Pancreas (tissue), 10 donors: ENCODE results near the gene ZBTB8B. TPM values are rescaled to one million over a fixed set of nuclear protein-coding genes. Genes with fewer than 3 reads are reported as not detected.
"Not testable (repeated sequence)": the region's sequence is repeated elsewhere in the genome, so short reads cannot be mapped to it uniquely, and the experiment has no call there.

ENCODE experiments used
- ATAC-seq, 4 donors: fragments of 200-7000 bp; cut with Tn5 transposase; one replicate each; pipeline versions ENCODE4 v1.8.0 to v1.9.1; 2020; ENCODE audit warnings: mild to moderate bottlenecking in 4 of 4, moderate library complexity in 4 of 4
- DNase-seq, 6 donors: peaks; one replicate each; pipeline ENCODE4 v3.0.0-alpha.2; 2020
- FAIRE-seq: peaks from 2 replicates; lab custom pipeline; 2012; peaks lifted over from hg19 to GRCh38; lab: Jason Lieb, UNC
- H3K27ac ChIP-seq, 4 donors: fragments of 200-600 bp; sonication (generic); 1 replicate in 3 of 4; 2 replicates in 1 of 4; pipeline versions ENCODE4 v1.5.0 to v1.8.0; 2020
- H3K27me3 ChIP-seq, 4 donors: fragments of 200-600 bp; one replicate each; pipeline ENCODE4 v1.8.0; 2021
- H3K36me3 ChIP-seq, 3 donors: fragments of 200-600 bp; sonication (generic) in 1 of 3; one replicate each; pipeline versions ENCODE4 v1.5.0 to v1.8.0; 2020 to 2021
- H3K4me1 ChIP-seq, 3 donors: fragments of 200-600 bp; one replicate each; pipeline ENCODE4 v1.8.0; 2021
- H3K4me3 ChIP-seq, 4 donors: fragments of 200-600 bp; sonication (generic) in 2 of 4; one replicate each; pipeline versions ENCODE4 v1.5.0 to v1.8.0; 2020 to 2021
- H3K9me3 ChIP-seq, 4 donors: fragments of 200-600 bp; one replicate each; pipeline ENCODE4 v1.8.0; 2021
- WGBS, 2 donors: extraction: QIAGEN DNeasy Blood & Tissue Kit; methylation state at CpG; one replicate each; pipeline ENCODE4 v1.1.7; 2013; 5-methylcytosine and 5-hydroxymethylcytosine counted together
- intact Hi-C, 3 donors: fragments of 100-400 bp; cut with DNase I; formaldehyde crosslinking; loops; one replicate each; pipeline versions ENCODE4 v1.11.1 to v1.14.2; 2022
- polyA plus RNA-seq, 2 donors: library from polyadenylated mRNA; stranded (reverse); fragments of 200-250 nt; gene quantifications; one replicate each; pipeline ENCODE4 v1.2.3, GENCODE V29; 2013
- total RNA-seq, 6 donors: library from RNA; stranded (reverse); fragmentation: NEBNext Ultra II Directional in 4 of 6; extraction: Animal tissue kit (Norgen Biotek cat#: 25700) in 4 of 6; gene quantifications; one replicate each; pipeline versions ENCODE4 v1.2.1 to v1.2.4, GENCODE V29; 2021 to 2023
- TF ChIP-seq, protein P1 (sequence below), 4 donors: fragments of 200-600 bp; sonication (generic) in 3 of 4; IDR thresholded peaks; one replicate each; pipeline versions ENCODE4 v1.5.0 to v1.8.0; 2021; ENCODE audit warnings: antibody characterized with exemption in 4 of 4
- donor health status: healthy with polysubstance abuse.
- donor health status: DM: no; HTN: no; CAD: no; lungs with moderate emphysema.
- donor health status: DM: no; HTN: no; CAD: no.
- donor health status: control.
- donor health status: control.
- donor health status: Bipolar disorder and iron deficiency.
- donor health status: DM: yes; HTN: yes; CAD: no.
- donor health status: DM: no; HTN: no; CAD: no.
- donor health status: DM: no; HTN: no; CAD: no.
- donor health status: DM: yes; HTN: yes; CAD: no.

Gene ZBTB8B
- total and polyA plus RNA-seq, 8 donors = under 0.01 to 0.06 (median 0.01) TPM

DNA sequence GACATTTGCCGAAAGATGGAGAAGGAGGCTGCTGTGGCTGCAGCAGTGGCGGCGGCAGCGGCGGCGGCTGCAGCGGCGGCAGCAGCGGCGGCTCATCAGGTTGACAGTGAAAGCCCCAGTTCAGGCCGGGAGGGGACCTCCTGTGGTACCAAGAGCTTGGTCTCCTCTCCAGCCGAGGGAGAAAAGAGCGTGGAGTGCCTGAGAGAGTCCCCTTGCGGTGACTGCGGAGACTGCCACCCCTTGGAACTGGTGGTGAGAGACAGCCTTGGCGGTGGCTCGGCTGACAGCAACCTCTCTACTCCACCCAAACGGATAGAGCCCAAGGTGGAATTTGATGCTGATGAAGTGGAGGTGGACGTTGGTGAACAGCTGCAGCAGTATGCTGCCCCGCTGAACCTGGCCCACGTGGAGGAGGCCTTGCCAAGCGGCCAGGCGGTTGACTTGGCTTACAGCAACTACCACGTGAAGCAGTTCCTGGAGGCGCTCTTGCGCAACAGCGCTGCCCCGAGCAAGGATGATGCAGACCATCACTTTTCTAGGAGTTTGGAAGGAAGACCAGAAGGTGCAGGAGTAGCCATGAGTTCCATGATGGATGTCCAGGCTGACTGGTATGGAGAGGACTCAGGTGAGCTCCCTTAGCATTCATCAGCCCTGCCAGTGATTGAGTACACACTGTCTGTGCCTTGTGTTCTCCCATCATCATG is 6.3 kb downstream of the ZBTB8B start:
- Histone ChIP-seq H3K4me1 (peaks cover 0 to 6% (median 6%) of the 10 kb centered on the region in 3 donors), H3K9me3 (no peaks in the 10 kb centered on the region), H3K36me3 (no peaks in the 10 kb centered on the region), H3K4me3 (no peak overlapping the region), H3K27me3 (peaks cover 0 to 8% (median 0%) of the 10 kb centered on the region in 4 donors), H3K27ac (no peak overlapping the region)
- TF ChIP-seq, protein P1, sequence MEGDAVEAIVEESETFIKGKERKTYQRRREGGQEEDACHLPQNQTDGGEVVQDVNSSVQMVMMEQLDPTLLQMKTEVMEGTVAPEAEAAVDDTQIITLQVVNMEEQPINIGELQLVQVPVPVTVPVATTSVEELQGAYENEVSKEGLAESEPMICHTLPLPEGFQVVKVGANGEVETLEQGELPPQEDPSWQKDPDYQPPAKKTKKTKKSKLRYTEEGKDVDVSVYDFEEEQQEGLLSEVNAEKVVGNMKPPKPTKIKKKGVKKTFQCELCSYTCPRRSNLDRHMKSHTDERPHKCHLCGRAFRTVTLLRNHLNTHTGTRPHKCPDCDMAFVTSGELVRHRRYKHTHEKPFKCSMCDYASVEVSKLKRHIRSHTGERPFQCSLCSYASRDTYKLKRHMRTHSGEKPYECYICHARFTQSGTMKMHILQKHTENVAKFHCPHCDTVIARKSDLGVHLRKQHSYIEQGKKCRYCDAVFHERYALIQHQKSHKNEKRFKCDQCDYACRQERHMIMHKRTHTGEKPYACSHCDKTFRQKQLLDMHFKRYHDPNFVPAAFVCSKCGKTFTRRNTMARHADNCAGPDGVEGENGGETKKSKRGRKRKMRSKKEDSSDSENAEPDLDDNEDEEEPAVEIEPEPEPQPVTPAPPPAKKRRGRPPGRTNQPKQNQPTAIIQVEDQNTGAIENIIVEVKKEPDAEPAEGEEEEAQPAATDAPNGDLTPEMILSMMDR (IDR thresholded peaks at IDR 0.05) = peak in 1 of 4 donors; percentile 17
- intact Hi-C loops = no loop called here
- peak in 3 of 4 donors; percentile 44 to 72 (median 69) for ATAC-seq
- no peak for FAIRE-seq
- peak in 3 of 6 donors; percentile 6 to 36 (median 24) for DNase-seq
- WGBS, 2 donors = 59 to 64% methylated on average over 28 of the region's 28 CpGs

DNA sequence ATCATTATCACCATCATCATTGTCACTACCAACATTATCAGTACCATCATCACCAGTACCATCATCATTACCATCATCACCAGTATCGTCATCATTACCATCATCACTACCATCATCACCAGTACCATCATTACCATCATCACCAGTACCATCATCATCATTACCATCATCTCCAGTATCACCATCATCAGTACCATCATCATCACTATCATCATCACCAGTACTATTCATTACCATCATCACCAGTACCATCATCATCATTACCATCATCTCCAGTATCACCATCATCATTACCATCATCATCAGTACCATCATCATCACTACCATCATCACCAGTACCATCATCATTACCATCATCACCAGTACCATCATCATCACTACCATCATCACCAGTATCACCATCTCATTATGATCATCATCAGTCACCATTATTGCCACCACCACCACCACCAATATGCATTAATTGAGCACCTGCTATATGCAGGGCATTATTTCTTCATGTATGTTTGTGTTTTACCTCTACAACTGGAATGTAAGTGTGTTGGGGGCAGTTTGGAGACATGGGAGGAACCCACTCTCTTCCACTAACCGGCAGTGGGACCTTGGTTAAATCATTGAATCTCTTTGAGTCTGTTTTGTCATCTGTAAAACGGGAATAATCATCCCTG is 7.0 kb downstream of the ZBTB8B start:
- WGBS, 2 donors = 77 to 86% methylated on average over 3 of the region's 3 CpGs
- FAIRE-seq (no peak), ATAC-seq (no peak), DNase-seq (no peak)
- Histone ChIP-seq H3K4me3 (no peak overlapping the region), H3K27ac (no peak overlapping the region), H3K36me3 (no peaks in the 10 kb centered on the region), H3K9me3 (no peaks in the 10 kb centered on the region), H3K4me1 (peaks cover 0 to 6% (median 6%) of the 10 kb centered on the region in 3 donors), H3K27me3 (peaks cover 0 to 1% (median 0%) of the 10 kb centered on the region in 4 donors)
- TF ChIP-seq, protein P1 (IDR thresholded peaks at IDR 0.05) = no peak
- intact Hi-C loops = no loop called here

DNA sequence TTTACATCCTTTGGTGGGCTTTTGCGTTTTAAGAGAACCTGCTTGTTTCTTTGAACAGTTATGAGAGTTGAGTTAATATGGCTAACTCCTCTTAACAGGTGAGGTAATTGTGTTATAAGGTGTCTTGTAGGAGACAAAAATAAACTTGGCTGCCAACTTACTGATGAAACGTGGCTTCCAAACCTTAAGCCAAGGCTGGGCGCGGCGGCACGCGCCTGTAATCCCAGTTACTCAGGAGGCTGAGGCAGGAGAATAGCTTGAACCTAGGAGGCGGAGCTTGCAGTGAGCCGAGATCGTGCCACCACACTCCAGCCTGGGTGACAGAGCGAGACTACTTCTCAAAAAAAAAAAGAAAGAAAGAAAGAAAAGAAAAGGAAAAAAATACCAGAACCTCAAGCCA is 8.1 kb downstream of the ZBTB8B start:
- intact Hi-C loops, H3K4me1 ChIP-seq, H3K9me3 ChIP-seq, DNase-seq, H3K27ac ChIP-seq, H3K36me3 ChIP-seq, H3K27me3 ChIP-seq, H3K4me3 ChIP-seq, FAIRE-seq, ATAC-seq: not testable (repeated sequence)
- 78 to 82% methylated on average over 11 of the region's 11 CpGs for WGBS, 2 donors

DNA sequence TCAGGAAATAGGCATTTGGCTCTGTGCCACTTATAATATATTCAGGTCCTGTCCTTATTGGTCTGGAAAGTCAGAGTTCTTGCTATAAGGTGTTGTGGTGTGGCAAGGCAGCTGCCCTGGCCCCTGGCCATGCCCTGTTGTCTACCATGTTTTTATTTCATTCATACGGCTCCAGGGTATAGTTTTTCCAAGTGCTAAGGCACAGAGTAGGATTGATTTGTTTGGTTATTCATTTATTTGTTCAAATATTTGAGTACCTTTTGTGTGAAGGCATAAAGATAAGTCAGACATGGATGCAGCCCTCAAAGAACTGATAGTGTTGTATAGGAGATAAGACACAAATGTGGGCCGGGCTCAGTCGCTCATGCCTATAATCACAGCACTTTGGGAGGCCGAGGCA is 10.1 kb downstream of the ZBTB8B start:
- FAIRE-seq = no peak
- H3K4me1 ChIP-seq = peaks cover 0 to 6% (median 6%) of the 10 kb centered on the region in 3 donors
- no peaks in the 10 kb centered on the region for H3K27me3 ChIP-seq
- no peaks in the 10 kb centered on the region for H3K36me3 ChIP-seq
- H3K9me3 ChIP-seq = no peaks in the 10 kb centered on the region
- WGBS, 2 donors = 17 to 20% methylated on average over 4 of the region's 4 CpGs
- peak in 2 of 6 donors; percentile 26 to 30 for DNase-seq
- no peak overlapping the region for H3K27ac ChIP-seq
- no peak overlapping the region for H3K4me3 ChIP-seq
- TF ChIP-seq, protein P1 (IDR thresholded peaks at IDR 0.05) = no peak
- intact Hi-C loops = no loop called here
- ATAC-seq = peak in 3 of 4 donors; percentile 66 to 90 (median 76)

DNA sequence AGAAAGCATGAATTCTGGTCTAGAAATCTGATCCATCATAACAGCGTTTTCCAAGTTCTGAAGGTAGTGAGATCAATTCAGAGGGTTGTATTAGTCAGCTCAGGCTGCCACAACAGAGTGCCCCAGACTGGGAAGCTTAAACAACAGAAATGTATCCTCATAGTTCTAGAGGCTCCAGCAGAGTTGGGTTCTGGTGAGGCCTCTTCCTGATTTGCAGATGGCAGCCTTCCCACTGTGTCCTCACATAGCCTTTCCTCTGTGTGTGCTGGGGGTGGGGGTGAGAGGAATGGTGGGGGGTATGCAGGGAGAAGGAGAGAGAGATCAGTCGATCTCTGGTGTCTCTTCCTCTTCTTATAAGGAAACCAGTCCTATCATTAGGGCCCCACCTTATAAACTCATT is 15.1 kb downstream of the ZBTB8B start:
- DNase-seq (no peak), FAIRE-seq (no peak), ATAC-seq (no peak)
- Histone ChIP-seq H3K27me3 (no peaks in the 10 kb centered on the region), H3K9me3 (no peaks in the 10 kb centered on the region), H3K4me3 (no peak overlapping the region), H3K4me1 (no peaks in the 10 kb centered on the region), H3K27ac (no peak overlapping the region), H3K36me3 (no peaks in the 10 kb centered on the region)
- TF ChIP-seq, protein P1 (IDR thresholded peaks at IDR 0.05) = no peak
- intact Hi-C loops = no loop called here
- 65 to 76% methylated on average over 2 of the region's 2 CpGs for WGBS, 2 donors
